ENCODE measurements around the gene SLC30A3.

DNA sequence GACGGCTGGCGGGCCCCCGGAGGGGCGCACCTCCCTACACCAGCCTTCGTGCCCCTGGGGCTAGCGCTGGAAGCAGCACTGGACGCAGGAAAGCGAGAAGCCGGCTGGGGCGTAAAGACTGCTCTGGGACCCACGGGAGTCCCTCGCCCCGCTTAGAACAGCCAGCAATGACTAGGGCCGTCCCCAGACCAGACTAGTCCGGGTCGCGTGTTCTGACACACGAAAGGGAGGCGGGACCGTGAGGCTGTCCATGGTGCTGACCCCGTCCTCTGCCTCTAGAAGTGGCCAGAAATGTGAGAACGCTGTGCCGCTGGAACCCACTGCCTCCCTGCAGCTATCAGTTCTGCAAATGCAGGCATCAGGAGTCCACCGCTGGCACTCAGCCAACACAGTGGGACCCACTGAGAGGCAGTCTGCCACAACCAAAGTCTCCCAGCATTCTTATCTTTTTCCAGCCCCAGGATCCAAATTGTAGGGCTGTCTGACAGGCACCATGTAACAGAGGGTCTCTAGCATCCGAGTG lies 45.6 kb upstream of the SLC30A3 start, which contains the start of gene UCN:
- TF ChIP-seq, protein P1, sequence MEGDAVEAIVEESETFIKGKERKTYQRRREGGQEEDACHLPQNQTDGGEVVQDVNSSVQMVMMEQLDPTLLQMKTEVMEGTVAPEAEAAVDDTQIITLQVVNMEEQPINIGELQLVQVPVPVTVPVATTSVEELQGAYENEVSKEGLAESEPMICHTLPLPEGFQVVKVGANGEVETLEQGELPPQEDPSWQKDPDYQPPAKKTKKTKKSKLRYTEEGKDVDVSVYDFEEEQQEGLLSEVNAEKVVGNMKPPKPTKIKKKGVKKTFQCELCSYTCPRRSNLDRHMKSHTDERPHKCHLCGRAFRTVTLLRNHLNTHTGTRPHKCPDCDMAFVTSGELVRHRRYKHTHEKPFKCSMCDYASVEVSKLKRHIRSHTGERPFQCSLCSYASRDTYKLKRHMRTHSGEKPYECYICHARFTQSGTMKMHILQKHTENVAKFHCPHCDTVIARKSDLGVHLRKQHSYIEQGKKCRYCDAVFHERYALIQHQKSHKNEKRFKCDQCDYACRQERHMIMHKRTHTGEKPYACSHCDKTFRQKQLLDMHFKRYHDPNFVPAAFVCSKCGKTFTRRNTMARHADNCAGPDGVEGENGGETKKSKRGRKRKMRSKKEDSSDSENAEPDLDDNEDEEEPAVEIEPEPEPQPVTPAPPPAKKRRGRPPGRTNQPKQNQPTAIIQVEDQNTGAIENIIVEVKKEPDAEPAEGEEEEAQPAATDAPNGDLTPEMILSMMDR (IDR thresholded peaks at IDR 0.05): no peak
- TF ChIP-seq POLR2A (IDR thresholded peaks at IDR 0.05): no peak

Measured in right lobe of liver (tissue), 4 donors.